ENCODE results near the gene SPSB1.

SPSB1 gene

DNA sequence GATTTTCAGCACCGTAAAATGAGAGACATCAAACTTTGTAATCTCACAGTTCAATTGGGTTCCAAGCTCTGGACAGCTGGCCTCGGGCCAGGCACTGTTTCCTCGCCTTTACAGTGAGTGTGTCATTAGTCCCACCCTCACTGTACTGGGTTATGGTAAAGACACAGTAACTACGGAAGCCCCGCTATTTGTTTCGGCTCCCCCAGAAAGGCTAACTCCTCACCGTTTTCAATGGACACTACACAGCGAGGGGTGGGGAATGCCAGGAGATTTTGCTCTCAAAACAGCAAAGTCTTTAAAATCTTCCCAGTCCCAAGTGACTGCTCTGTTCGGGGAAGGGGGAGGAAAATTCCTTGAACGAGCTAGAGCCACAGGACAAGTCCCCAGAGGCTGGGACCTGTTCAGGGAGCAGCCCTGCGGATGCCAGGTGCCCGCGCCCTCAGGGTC lies 757 bp upstream of the SPSB1 start:
- peak; percentile 81 for DNase-seq (ENCODE audit: low read depth)
- peak overlapping the region; percentile 55 for H3K4me3 ChIP-seq (ENCODE audit: control insufficient read depth, low read depth, low read length)
- TF ChIP-seq, protein P1, sequence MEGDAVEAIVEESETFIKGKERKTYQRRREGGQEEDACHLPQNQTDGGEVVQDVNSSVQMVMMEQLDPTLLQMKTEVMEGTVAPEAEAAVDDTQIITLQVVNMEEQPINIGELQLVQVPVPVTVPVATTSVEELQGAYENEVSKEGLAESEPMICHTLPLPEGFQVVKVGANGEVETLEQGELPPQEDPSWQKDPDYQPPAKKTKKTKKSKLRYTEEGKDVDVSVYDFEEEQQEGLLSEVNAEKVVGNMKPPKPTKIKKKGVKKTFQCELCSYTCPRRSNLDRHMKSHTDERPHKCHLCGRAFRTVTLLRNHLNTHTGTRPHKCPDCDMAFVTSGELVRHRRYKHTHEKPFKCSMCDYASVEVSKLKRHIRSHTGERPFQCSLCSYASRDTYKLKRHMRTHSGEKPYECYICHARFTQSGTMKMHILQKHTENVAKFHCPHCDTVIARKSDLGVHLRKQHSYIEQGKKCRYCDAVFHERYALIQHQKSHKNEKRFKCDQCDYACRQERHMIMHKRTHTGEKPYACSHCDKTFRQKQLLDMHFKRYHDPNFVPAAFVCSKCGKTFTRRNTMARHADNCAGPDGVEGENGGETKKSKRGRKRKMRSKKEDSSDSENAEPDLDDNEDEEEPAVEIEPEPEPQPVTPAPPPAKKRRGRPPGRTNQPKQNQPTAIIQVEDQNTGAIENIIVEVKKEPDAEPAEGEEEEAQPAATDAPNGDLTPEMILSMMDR (conservative IDR thresholded peaks at IDR 0.05; ENCODE audit: control insufficient read depth, insufficient read depth, low read depth, low read length) = no peak

DNA sequence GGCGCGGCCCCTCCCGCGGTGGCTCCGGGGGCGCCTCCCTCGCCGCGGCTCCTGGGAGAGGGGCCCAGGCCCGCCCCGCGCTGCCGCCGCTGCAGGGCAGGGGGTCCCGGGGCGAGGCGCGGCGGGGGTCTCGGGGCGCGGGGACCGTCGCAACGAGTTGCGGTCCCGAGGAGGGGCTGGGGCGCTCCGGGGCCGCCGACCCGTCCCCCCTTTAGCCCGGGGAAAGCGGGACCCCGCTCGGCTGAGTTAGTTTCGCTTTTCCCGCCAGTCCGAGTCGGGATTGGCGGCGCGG lies 493 bp downstream of the SPSB1 start:
- DNase-seq (ENCODE audit: low read depth) = no peak
- TF ChIP-seq, protein P1 (conservative IDR thresholded peaks at IDR 0.05; ENCODE audit: control insufficient read depth, insufficient read depth, low read depth, low read length) = no peak
- H3K4me3 ChIP-seq (ENCODE audit: control insufficient read depth, low read depth, low read length) = peak overlapping the region; percentile 97

DNA sequence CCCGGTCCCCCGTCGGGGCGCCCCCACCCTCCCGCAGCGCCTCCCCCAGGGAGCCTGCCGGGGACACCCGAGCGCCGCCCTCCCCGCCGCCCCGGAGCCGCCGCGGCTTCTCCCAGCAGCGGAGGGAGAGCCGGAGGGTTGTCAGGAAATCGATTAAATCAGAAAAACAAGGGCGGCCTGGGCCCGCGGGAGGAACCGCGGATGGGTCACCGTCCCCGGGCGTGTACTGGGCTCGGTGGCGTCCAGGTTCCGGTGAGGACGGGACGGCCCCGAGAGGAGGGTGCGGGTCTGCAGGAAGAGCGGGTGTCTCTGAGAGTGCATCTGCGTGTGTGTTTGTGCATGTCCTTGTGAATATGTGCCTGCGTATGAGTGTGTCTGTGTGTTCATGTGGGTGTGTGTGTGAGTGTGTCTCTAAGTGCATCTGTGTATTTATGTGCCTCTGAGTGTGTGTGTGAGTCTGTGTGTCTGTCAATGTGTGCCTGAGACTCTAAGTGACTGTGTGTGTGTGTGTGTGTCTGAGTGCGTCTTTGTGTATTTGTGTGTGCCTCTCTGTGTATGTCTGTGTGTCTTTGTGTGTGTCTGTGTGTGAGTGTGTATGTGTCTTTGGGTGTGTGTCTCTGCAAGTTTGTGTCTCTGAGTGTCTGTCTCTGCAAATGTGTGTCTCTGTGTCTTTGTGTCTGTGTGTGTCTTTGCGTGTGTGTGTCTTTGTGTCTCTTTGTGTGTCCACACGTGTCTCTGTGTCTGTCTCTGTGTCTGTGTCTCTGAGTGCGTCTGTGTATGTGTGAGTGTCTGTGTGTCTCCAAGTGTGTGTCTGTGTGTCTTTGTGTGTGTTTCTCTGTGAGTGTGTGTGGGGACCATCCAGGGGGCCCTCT lies 1.1 kb downstream of the SPSB1 start:
- peak overlapping the region; percentile 97 for H3K4me3 ChIP-seq (ENCODE audit: control insufficient read depth, low read depth, low read length)
- DNase-seq (ENCODE audit: low read depth) = peak; percentile 57
- TF ChIP-seq, protein P1 (conservative IDR thresholded peaks at IDR 0.05; ENCODE audit: control insufficient read depth, insufficient read depth, low read depth, low read length) = no peak

DNA sequence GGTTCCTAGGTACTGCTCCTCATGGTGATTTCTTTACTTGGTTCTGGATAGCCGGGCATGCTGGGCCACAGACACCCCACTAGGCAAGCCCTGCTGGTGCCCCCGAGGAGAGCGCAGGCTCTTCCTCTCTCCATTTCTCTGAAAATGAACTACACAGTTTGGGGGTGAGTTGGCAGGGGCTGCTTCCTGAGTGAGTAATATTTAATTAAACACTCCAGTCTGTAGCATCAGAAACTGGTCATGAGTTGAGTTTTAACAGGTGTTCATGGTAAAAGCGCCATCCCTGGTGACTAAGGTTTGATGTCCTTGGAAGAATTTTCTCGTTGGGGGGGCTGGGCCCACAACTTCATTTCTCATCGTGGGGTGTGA lies 1.7 kb downstream of the SPSB1 start:
- DNase-seq (ENCODE audit: low read depth) = peak; percentile 93
- TF ChIP-seq, protein P1 (conservative IDR thresholded peaks at IDR 0.05; ENCODE audit: control insufficient read depth, insufficient read depth, low read depth, low read length) = no peak
- peak overlapping the region; percentile 97 for H3K4me3 ChIP-seq (ENCODE audit: control insufficient read depth, low read depth, low read length)

DNA sequence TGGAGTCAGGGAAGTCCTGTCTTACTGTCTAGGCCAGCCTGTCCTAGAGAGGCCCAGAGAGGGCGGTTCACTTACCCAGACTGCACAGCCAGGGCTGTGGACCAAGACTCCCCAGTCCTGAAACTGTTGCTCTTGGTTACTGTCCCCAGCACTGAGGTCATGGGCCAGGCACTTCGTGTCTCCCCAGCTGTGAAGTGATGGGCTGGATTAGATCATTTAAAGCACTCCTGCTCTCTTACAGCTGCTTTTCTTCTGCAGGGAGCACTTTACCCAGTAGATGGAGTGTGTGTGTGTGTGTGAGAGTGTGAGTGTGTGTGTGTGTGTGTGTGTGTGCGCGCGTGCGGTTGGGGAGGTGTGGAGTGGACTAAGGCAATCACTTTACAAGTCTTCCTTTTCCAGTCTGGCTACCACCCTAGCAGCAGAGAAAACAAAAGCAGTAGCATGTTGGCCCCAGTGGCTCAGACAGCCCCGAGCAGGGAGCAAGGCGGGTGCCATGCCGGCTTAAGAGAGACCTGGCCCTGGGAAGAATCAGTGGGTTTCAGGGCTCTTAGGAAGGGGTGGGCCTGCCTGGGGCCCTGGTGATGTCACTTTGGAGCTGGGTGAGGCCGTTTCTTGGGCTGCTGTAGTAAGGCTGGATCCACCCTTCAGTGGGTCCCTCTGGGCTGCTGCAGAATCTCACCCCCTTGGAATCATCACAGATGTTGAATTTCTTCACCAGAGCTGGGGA lies 2.4 kb downstream of the SPSB1 start:
- TF ChIP-seq, protein P1 (conservative IDR thresholded peaks at IDR 0.05; ENCODE audit: control insufficient read depth, insufficient read depth, low read depth, low read length) = peak; percentile 21
- H3K4me3 ChIP-seq (ENCODE audit: control insufficient read depth, low read depth, low read length) = peak overlapping the region; percentile 97
- DNase-seq (ENCODE audit: low read depth) = peak; percentile 79

DNA sequence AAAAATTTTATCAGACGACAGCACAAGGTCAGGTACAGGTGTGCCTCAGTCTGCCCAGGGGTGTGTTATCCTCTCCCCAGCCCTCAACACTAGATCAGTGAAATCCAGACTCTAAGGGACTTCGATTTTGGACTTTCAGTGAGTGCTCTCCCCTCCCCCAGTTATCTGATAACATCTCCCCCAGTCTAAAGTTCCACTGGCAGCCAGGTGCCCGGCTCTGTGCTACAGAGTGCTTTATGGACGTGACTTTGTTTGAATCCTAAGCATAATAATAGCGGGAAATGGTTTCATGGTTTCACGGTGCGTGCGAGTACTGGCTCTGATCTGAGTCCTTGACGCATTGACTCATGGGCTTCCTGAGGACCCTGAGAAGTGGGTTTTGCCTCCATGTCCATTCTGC lies 3.2 kb downstream of the SPSB1 start:
- no peak overlapping the region for H3K4me3 ChIP-seq (ENCODE audit: control insufficient read depth, low read depth, low read length)
- TF ChIP-seq, protein P1 (conservative IDR thresholded peaks at IDR 0.05; ENCODE audit: control insufficient read depth, insufficient read depth, low read depth, low read length) = no peak
- DNase-seq (ENCODE audit: low read depth) = no peak

Data from fibroblast of mammary gland (primary cell).